Activated T-cell treated with anti-CD3 and anti-CD28 coated beads, Interleukin-2, amount 50 U/mL, for 72 hours (primary cell): Measurements from ENCODE around the gene PRKCA. TPM values are rescaled to one million over a fixed set of nuclear protein-coding genes. Genes with fewer than 3 reads are reported as not detected.
A peak's percentile ranks its signal among the peaks of the same experiment; 100 is the strongest.
"Not testable (repeated sequence)": the region's sequence is repeated elsewhere in the genome, so short reads cannot be mapped to it uniquely, and the experiment has no call there.

ENCODE experiments used
- ATAC-seq, 2 donors: fragments of 150-1000 bp; cut with Tn5 transposase; replicated peaks in 1 of 2; 2 replicates each; pipeline ENCODE4 v1.10.0; 2021; ENCODE audit warnings: moderate library complexity in 2 of 2, mild to moderate bottlenecking in 1 of 2
- DNase-seq, 2 donors: peaks; one replicate each; pipeline ENCODE4 v3.0.0; 2021 to 2022; ENCODE audit warnings: mixed read lengths in 1 of 2
- H3K27ac Mint-ChIP-seq: one replicate; pipeline ENCODE4 v1.8.0; 2022; ENCODE audit warnings: mild to moderate bottlenecking, moderate library complexity, mixed read lengths
- H3K27me3 Mint-ChIP-seq: one replicate; pipeline ENCODE4 v1.8.0; 2022; ENCODE audit warnings: low read depth, mixed read lengths
- H3K36me3 Mint-ChIP-seq, 2 donors: one replicate each; pipeline ENCODE4 v1.8.0; 2022; ENCODE audit warnings: mixed read lengths in 2 of 2, mild to moderate bottlenecking in 1 of 2; ENCODE audit not compliant: insufficient read depth in 2 of 2
- H3K4me1 Mint-ChIP-seq: one replicate; pipeline ENCODE4 v1.8.0; 2022; ENCODE audit warnings: low read depth, mixed read lengths
- H3K4me3 Mint-ChIP-seq, 2 donors: one replicate each; pipeline ENCODE4 v1.8.0; 2022; ENCODE audit warnings: mild to moderate bottlenecking in 2 of 2, mixed read lengths in 2 of 2, moderate library complexity in 2 of 2
- H3K9me3 Mint-ChIP-seq, 2 donors: one replicate each; pipeline ENCODE4 v1.8.0; 2022; ENCODE audit warnings: mixed read lengths in 2 of 2
- total RNA-seq, 2 donors: library from RNA; stranded (reverse); gene quantifications; one replicate each; pipeline ENCODE4 v1.2.3, GENCODE V29; 2022

PRKCA gene
- 100 to 1,000 TPM; 126 to 138 TPM for total RNA-seq

DNA sequence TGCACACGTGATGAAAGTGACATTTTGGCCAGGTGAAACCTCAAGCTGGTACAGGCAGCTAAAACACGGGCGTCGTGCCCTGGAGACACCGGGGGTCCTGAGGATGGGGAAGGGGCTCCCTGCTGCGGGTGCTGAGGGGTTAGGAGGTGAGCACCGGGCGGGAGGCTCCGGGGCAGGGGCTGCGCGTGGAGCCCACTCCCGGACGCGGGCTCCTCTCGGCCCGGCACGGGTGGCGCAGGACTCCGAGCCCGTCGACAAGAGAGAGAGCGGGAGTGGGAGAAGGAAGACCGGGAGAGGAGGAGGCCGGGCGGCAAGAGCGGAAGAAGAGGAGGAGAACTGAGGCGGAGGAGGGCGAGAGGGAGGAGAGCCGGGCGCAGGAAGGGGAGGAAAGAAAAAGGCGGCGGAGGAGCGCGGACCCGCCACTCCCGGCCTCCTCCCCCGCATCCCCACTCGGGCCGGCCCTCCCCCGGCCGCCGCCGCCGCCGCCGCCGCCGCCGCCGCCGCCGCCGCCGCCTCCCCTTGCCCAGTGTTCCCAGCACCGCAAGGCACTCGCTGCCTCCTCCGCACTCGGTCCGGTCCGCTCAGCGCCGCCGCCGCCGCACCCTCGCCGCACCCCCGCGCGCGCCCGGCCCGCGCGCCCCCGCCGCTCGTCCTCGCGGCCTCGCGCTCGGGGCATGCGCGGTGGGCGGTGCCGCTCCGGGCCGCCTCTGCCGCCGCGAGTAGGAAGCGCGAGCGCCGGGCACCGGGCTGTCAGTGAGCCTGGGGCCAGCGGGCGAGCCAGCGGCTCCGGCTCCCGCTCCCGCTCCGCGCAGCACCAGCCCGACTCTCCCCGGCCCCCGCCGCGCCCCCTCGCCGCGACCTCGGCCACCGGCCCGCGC is at the start of gene PRKCA:
TSS of gene PRKCA (plus strand) at position 750 of the 878 bp plus-strand sequence.
- peak; percentile 78 for ATAC-seq
- Mint-ChIP-seq H3K27me3 (no peaks in the 10 kb centered on the region), H3K9me3 (peaks cover 0 to 2% of the 10 kb centered on the region in 2 donors), H3K4me3 (peak within 1 kb of the TSS; percentile 93 to 99), H3K36me3 (peaks cover 16 to 18% of the 10 kb centered on the region in 2 donors), H3K27ac (peak within 1 kb of the TSS; percentile 98), H3K4me1 (peaks cover 46% of the 10 kb centered on the region)
- DNase-seq: peak; percentile 80 to 85

DNA sequence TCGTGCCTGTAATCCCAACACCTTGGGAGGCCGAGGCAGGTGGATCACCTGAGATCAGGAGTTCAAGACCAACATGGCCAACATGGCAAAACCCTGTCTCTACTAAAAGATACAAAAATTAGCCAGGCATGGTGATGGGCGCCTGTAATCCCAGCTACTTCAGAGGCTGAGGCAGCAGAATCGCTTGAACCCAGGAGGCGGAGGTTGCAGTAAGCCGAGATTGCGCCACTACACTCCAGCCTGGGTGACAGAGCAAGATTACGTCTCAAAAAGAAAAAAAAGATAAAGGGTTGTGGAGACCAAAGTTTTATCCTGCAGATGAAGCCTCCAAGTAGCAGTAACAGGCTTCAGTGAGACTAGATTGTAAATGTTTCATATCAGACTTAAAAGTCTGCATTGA is 49.0 kb upstream of the PRKCA start:
- not testable (repeated sequence) for ATAC-seq, H3K36me3 Mint-ChIP-seq, H3K4me3 Mint-ChIP-seq, H3K27me3 Mint-ChIP-seq, DNase-seq, H3K9me3 Mint-ChIP-seq, H3K27ac Mint-ChIP-seq
- peaks cover 17% of the 10 kb centered on the region for H3K4me1 Mint-ChIP-seq

DNA sequence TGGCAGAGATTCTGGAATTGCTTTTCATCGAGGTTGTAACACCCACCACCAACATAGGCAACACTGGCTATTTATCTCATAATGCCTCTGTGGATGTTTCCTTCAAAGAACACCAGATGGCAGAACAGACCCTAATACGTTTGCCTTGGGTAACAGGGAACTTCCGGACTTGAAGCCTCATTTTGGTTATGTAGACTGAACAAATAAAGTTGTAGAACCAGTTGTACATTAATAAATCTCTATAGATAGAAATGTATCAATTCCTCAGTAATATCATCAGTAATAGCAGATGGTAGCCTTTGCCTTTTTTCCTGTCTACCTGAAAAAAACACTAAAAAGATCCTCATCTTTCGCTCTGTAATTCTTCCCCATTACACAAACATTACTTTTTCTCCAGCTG is 47.3 kb upstream of the PRKCA start:
- H3K4me3 Mint-ChIP-seq: peak overlapping the region; percentile 69 to 81
- peaks cover 17% of the 10 kb centered on the region for H3K4me1 Mint-ChIP-seq
- H3K27me3 Mint-ChIP-seq: no peaks in the 10 kb centered on the region
- no peaks in the 10 kb centered on the region for H3K9me3 Mint-ChIP-seq
- ATAC-seq: peak; percentile 84 to 89
- H3K36me3 Mint-ChIP-seq: no peaks in the 10 kb centered on the region
- H3K27ac Mint-ChIP-seq: peak overlapping the region; percentile 93
- DNase-seq: peak; percentile 37 to 41

DNA sequence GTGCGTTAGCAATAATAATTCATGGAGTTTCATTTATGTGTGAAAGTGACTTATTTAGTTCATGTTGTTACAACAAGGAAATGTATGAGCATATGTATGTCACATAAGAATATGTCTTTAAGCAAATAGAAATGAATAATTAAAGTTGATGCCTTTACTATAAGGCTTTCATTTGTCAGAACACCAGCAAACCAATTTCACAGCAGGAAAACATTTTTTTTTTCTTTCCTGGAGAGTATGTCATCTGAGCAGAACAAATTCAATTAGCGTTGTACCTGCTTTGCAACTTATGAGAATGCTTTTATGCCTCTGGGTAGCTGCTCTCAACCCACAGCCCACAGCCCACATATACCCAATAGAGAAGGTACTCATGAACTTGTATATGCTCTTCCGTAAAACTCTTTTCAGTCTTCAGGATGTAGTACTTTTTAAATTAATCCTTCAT is 46.9 kb upstream of the PRKCA start:
- H3K9me3 Mint-ChIP-seq: no peaks in the 10 kb centered on the region
- H3K4me3 Mint-ChIP-seq: peak overlapping the region; percentile 69 to 81
- DNase-seq (peak; percentile 12 to 36), ATAC-seq (peak; percentile 75 to 80)
- peaks cover 17% of the 10 kb centered on the region for H3K4me1 Mint-ChIP-seq
- no peaks in the 10 kb centered on the region for H3K27me3 Mint-ChIP-seq
- H3K27ac Mint-ChIP-seq: peak overlapping the region; percentile 93
- H3K36me3 Mint-ChIP-seq: no peaks in the 10 kb centered on the region

DNA sequence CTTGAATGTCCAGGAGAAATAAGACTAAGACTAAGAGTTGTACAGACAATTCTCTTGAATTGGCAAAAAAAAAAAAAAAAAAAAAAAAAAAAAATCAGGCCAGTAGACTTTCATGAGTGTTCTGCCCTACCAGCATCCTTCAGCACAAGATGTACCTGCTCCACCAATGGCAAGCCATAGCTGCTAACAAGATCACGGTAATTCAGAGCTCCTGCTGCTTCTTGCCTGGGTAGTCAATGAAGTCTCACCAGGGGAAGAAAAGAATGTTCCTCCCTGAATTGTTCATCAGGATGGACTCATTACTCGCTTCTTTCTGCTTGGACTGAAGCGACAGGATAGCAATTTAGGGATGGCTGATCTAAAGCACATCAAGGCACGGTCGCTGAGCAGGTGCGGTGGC is 42.1 kb upstream of the PRKCA start:
- ATAC-seq: no peak
- H3K27ac Mint-ChIP-seq: no peak overlapping the region
- no peak overlapping the region for H3K4me3 Mint-ChIP-seq
- peaks cover 3 to 6% of the 10 kb centered on the region in 2 donors for H3K9me3 Mint-ChIP-seq
- H3K4me1 Mint-ChIP-seq: peaks cover 25% of the 10 kb centered on the region
- DNase-seq: no peak
- H3K27me3 Mint-ChIP-seq: no peaks in the 10 kb centered on the region
- peaks cover 2 to 5% of the 10 kb centered on the region in 2 donors for H3K36me3 Mint-ChIP-seq

DNA sequence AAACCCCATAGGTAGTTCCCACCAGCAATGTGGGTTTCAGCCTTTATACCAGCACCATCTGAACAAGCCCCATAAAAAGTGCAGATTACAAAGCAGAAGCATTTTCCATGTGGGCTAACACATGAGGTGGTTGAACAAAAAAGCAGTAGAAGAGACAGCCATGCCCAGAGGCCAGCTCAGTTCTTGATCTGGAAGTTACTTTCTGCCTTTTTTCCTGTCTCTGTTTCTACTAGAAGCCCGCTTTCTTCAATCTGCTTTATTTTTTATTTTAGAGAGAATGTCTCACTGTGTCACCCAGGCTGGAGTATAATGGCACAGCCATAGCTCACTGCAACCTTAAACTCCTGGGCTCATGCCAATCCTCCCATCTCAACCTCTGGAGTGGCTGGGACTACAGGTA is 41.7 kb upstream of the PRKCA start:
- H3K36me3 Mint-ChIP-seq: peaks cover 2 to 5% of the 10 kb centered on the region in 2 donors
- no peak overlapping the region for H3K27ac Mint-ChIP-seq
- peaks cover 3 to 6% of the 10 kb centered on the region in 2 donors for H3K9me3 Mint-ChIP-seq
- DNase-seq (no peak), ATAC-seq (no peak)
- H3K4me1 Mint-ChIP-seq: peaks cover 21% of the 10 kb centered on the region
- no peak overlapping the region for H3K4me3 Mint-ChIP-seq
- no peaks in the 10 kb centered on the region for H3K27me3 Mint-ChIP-seq

DNA sequence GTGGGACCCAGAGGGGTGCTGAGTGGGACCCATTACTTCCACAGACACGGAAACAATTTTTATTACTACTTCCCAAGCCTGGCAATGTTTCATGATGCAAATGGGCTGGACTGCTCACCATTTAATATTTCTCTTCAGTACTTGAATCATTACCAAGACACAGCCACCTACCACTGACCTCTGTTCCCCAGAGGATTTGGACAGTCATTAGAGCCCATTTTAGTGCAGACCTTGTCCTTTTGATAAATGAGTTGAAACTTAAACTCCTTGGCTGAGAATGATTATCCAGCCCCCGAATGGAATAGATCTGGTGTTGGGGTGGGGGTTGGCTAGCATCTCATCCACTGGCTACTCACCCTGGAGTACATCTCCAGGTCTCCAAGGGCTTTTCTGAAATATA is 39.6 kb upstream of the PRKCA start:
- peaks cover 12% of the 10 kb centered on the region for H3K4me1 Mint-ChIP-seq
- H3K9me3 Mint-ChIP-seq: peaks cover 3 to 6% of the 10 kb centered on the region in 2 donors
- no peak for DNase-seq
- H3K27me3 Mint-ChIP-seq: no peaks in the 10 kb centered on the region
- H3K27ac Mint-ChIP-seq: no peak overlapping the region
- H3K4me3 Mint-ChIP-seq: no peak overlapping the region
- ATAC-seq: no peak
- peaks cover 2 to 5% of the 10 kb centered on the region in 2 donors for H3K36me3 Mint-ChIP-seq

DNA sequence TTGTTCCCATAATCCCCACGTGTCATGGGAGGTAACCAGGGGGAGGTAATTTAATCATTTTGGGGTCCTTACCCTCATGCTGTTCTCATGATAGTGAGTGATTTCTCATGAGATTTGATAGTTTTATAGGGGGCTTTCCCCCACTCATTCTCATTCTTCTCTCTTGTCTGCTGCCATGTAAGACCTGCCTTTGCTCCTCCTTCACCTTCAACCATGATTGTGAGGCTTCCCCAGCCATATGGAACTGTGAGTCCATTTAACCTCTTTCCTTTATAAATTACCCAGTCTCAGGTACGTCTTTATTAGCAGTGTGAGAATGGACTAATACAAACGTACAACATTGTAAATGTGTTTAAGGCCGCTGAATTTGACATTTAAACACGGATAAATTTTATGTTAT is 37.7 kb upstream of the PRKCA start:
- DNase-seq (no peak), ATAC-seq (no peak)
- Mint-ChIP-seq H3K27ac (no peak overlapping the region), H3K36me3 (peaks cover 2 to 5% of the 10 kb centered on the region in 2 donors), H3K4me3 (no peak overlapping the region), H3K4me1 (peaks cover 12% of the 10 kb centered on the region), H3K9me3 (peaks cover 3 to 6% of the 10 kb centered on the region in 2 donors), H3K27me3 (no peaks in the 10 kb centered on the region)

DNA sequence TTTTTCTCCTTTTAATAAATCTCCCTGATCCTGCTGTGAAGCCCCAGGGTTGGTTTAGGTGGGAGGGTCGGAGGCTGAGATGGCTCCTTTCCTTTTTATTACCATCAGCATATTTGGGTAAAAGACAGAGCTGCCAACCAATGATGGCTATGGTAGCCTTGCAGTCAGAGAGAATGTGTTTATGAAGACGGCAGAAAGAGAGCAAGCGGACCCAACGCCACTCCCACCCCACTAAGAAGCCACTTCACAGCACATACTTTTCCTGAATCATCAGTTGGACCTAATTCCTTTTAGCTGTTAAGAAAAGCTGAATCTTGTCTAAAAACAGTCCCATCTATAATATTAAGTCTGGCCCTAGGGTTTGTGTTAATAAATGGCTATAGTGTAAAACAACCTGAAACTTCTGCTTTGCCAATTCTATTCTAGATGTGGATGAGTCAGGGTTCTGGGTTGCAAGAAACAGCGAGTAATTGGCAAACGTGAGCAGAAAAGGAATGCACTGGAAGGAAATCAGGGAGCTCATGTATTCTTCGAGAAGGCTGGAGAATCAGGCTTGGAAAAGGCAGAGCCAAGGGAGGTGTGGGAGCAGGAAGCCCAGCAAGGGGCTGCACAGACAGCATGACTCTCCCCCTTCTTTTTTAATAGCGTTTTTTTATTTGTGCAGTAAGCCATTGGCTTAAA is 34.0 kb upstream of the PRKCA start:
- no peak overlapping the region for H3K27ac Mint-ChIP-seq

DNA sequence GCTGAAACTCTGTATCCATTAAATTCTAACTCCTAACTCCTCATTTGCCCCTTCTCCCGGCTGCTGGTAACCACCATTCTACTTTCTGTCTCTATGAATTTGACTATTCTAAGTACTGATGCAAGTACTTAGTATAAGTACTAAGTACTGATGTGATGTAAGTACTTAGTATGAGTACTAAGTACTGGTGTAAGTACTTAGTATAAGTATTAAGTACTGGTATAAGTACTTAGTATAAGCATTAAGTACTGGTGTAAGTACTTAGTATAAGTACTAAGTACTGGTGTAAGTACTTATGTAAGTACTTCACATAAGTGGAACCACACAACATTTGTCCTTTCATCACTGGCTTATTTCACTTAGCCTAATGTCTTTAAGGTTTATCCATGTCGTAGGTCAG is 32.3 kb upstream of the PRKCA start:
- Mint-ChIP-seq H3K9me3 (peaks cover 0 to 3% of the 10 kb centered on the region in 2 donors), H3K4me1 (no peaks in the 10 kb centered on the region), H3K27me3 (no peaks in the 10 kb centered on the region), H3K36me3 (peaks cover 0 to 2% of the 10 kb centered on the region in 2 donors), H3K4me3 (no peak overlapping the region), H3K27ac (no peak overlapping the region)
- DNase-seq (no peak), ATAC-seq (no peak)

More for the DNA sequence above, 34.0 kb upstream of the PRKCA start:
- Mint-ChIP-seq H3K36me3 (peaks cover 2 to 7% of the 10 kb centered on the region in 2 donors), H3K4me3 (no peak overlapping the region), H3K9me3 (peaks cover 6% of the 10 kb centered on the region in 2 donors), H3K4me1 (peaks cover 10% of the 10 kb centered on the region), H3K27me3 (no peaks in the 10 kb centered on the region)
- no peak for DNase-seq
- ATAC-seq: no peak

DNA sequence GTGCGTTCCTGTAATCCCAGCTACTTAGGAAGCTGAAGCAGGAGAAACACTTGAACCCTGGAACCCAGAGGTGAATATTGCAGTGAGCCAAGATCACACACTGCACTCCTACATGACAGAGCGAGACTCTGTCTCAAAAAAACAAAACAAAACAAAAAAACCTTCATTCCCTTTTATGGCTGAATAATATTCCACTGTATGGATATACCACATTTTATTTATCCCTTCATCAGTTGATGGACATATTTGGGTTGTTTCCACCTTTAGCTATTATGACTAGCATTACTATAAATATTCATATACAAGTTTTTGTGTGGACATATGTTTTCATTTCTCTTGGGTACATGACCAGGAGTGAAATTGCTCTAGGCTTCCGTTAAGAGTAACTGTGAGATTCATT is 30.9 kb upstream of the PRKCA start:
- ATAC-seq (no peak), DNase-seq (no peak)
- no peaks in the 10 kb centered on the region for H3K4me1 Mint-ChIP-seq
- H3K36me3 Mint-ChIP-seq: peaks cover 0 to 2% of the 10 kb centered on the region in 2 donors
- H3K27me3 Mint-ChIP-seq: no peaks in the 10 kb centered on the region
- H3K4me3 Mint-ChIP-seq: no peak overlapping the region
- H3K9me3 Mint-ChIP-seq: peaks cover 0 to 3% of the 10 kb centered on the region in 2 donors
- no peak overlapping the region for H3K27ac Mint-ChIP-seq

DNA sequence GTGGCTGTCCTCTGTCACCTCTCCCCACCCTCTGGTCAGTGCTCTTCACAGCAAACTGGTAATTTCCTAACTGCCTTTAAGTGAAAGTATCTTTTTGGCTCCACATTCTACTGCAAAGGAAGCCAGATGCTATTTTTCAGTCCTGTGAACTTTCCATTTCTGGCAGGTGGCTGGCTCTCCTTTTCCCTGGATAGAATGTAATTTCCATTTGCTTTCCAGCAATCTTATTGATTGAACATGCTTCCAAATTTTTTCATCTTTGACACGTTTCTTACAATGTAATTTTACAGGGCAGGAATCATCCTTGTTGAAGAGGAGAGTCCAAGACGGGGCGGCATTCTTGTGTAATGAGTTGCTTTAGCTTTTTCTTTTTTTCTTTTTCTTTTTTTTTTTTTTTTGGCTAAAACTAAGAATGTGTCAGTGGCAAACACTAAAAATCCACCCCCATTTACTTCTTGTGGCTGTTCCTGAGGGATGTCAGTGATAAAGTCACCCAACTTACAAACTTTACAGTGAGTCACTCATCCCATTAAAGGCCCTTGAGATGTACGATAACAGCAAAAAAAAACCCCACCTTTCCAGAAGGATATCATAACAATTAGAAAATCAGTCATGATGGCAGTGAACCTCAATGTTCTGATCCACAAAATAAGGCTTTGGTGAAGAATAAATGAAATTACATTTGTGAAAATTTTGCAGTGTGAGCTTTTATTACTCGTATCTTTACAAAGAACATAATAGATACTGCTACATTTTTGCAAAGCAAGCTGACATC is 29.4 kb upstream of the PRKCA start:
- Mint-ChIP-seq H3K36me3 (peaks cover 0 to 2% of the 10 kb centered on the region in 2 donors), H3K27ac (no peak overlapping the region), H3K9me3 (peaks cover 0 to 3% of the 10 kb centered on the region in 2 donors), H3K4me3 (no peak overlapping the region), H3K4me1 (no peaks in the 10 kb centered on the region), H3K27me3 (no peaks in the 10 kb centered on the region)
- DNase-seq (no peak), ATAC-seq (no peak)

DNA sequence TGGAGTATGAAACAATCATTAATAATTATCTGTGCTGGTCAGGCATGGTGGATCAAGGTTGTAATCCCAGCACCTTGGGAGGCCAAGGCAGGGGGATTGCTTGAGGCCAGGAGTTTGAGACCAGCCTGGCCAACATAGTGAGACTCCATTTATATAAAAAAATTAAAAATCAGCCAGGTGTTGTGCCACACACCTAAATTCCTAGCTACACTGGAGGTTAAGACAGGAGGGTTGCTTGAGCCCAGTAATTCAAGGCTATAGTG is 28.9 kb upstream of the PRKCA start:
- H3K4me3 Mint-ChIP-seq: no peak overlapping the region
- DNase-seq (no peak), ATAC-seq (no peak)
- H3K36me3 Mint-ChIP-seq: peaks cover 0 to 2% of the 10 kb centered on the region in 2 donors
- H3K27me3 Mint-ChIP-seq: no peaks in the 10 kb centered on the region
- H3K9me3 Mint-ChIP-seq: peaks cover 0 to 3% of the 10 kb centered on the region in 2 donors
- H3K27ac Mint-ChIP-seq: no peak overlapping the region
- no peaks in the 10 kb centered on the region for H3K4me1 Mint-ChIP-seq
